ENCODE measurements around the gene RAB31. TPM values are rescaled to one million over a fixed set of nuclear protein-coding genes. Genes with fewer than 3 reads are reported as not detected.

The RAB31 gene
- total and polyA plus RNA-seq, 10 donors = 12.3 to 112 (median 72.6) TPM

DNA sequence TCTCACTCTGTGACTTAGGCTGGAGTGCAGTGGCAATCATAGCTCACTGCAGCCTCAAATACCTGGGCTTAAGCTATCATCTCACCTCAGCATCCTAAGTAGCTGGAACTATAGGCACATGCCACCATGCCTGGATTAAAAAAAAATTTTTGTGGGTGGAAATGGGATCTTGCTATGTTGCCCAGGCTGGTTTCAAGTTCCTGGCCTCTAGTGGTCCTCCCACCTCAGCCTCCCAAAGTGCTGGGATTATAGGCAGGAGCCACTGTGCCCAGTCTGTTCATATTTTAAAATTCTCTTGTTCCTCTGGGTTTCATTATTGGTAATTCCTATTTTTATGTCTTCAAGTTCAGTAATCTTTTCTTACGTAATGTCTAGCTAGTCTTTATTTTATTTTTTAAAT is 25.5 kb upstream of the RAB31 start:
- peaks cover 0 to 22% (median 12%) of the 10 kb centered on the region in 6 donors for H3K4me1 ChIP-seq

DNA sequence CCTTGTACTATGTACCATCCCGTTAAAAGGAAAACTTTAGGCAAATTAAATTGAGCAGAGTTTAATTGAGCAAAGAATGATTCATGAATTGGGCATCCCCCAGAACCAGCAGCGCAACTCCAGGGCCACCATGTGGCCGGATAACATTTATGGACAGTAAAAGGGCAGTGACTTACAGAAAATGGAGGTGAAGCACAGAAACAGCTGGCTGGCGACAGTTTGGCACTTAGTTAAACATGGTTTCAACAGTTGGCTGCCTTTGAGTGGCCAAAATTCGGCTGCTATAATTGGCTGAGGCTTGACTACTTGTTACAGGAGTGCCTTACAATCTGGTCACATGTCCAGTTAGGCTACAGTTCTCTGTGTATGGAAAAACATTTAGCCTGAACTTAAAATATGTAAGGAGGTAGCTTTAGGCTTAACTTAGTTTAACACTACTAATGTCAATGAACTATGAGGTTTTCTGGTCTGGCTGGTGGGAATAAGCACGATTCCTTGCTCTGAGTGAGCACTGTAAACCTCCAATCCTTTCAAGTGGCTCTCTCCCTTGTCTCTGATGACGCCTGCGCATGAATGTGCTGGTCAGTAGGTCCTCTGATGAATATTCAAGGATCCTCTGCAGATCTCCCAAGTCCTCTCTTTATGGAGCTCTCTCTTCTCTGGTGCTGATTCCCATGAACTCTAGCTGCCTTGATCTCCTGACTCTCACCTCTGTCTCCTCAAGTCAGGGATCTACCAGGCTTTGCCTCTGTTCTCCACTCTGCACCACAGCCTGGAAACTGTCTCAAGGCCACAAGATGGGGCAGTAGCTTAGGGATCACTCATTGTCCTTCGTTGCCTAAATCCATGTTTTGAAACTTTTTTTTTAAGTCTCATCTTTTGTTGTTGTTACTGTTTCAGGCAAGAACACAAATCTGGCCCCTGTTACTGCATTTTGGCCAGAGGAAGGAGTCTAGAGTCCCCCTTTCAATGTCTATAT is 24.4 kb upstream of the RAB31 start:
- no peak for DNase-seq
- Histone ChIP-seq H3K9me3 (no peaks in the 10 kb centered on the region), H3K27me3 (replicated peaks in 1 of 7) (peaks cover 0 to 9% (median 0%) of the 10 kb centered on the region in 7 donors), H3K36me3 (no peaks in the 10 kb centered on the region), H3K4me1 (peaks cover 0 to 22% (median 12%) of the 10 kb centered on the region in 6 donors), H3K27ac (peak overlapping the region in 4 of 8 donors; percentile 45 to 60 (median 53)), H3K4me3 (no peak overlapping the region)
- 74 to 80% (median 76%) methylated on average over 9 of the region's 9 CpGs for WGBS, 5 donors
- intact Hi-C loops (cut with DNase I; ENCODE audit: low total_unique reads) = no loop called here
- TF ChIP-seq, protein P1, sequence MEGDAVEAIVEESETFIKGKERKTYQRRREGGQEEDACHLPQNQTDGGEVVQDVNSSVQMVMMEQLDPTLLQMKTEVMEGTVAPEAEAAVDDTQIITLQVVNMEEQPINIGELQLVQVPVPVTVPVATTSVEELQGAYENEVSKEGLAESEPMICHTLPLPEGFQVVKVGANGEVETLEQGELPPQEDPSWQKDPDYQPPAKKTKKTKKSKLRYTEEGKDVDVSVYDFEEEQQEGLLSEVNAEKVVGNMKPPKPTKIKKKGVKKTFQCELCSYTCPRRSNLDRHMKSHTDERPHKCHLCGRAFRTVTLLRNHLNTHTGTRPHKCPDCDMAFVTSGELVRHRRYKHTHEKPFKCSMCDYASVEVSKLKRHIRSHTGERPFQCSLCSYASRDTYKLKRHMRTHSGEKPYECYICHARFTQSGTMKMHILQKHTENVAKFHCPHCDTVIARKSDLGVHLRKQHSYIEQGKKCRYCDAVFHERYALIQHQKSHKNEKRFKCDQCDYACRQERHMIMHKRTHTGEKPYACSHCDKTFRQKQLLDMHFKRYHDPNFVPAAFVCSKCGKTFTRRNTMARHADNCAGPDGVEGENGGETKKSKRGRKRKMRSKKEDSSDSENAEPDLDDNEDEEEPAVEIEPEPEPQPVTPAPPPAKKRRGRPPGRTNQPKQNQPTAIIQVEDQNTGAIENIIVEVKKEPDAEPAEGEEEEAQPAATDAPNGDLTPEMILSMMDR (IDR thresholded peaks at IDR 0.05 in 8 of 11, conservative IDR thresholded peaks at IDR 0.05 in 3 of 11) = peak in 4 of 11 experiments; percentile 20 to 41 (median 30)
- TF ChIP-seq POLR2AphosphoS5 (IDR thresholded peaks at IDR 0.05) = no peak

More for the DNA sequence above, 25.5 kb upstream of the RAB31 start:
- intact Hi-C loops (cut with DNase I; ENCODE audit: low total_unique reads) = no loop called here
- no peak for DNase-seq
- Histone ChIP-seq H3K27ac (no peak overlapping the region), H3K36me3 (no peaks in the 10 kb centered on the region), H3K9me3 (no peaks in the 10 kb centered on the region), H3K4me3 (no peak overlapping the region), H3K27me3 (replicated peaks in 1 of 7) (peaks cover 0 to 9% (median 0%) of the 10 kb centered on the region in 7 donors)
- 87 to 97% (median 92%) methylated on average over 1 of the region's 1 CpG for WGBS, 5 donors
- TF ChIP-seq POLR2AphosphoS5 (IDR thresholded peaks at IDR 0.05) (no peak), POLR2A (IDR thresholded peaks at IDR 0.05) (no peak)
- TF ChIP-seq, protein P1 (IDR thresholded peaks at IDR 0.05 in 8 of 11, conservative IDR thresholded peaks at IDR 0.05 in 3 of 11) = no peak

DNA sequence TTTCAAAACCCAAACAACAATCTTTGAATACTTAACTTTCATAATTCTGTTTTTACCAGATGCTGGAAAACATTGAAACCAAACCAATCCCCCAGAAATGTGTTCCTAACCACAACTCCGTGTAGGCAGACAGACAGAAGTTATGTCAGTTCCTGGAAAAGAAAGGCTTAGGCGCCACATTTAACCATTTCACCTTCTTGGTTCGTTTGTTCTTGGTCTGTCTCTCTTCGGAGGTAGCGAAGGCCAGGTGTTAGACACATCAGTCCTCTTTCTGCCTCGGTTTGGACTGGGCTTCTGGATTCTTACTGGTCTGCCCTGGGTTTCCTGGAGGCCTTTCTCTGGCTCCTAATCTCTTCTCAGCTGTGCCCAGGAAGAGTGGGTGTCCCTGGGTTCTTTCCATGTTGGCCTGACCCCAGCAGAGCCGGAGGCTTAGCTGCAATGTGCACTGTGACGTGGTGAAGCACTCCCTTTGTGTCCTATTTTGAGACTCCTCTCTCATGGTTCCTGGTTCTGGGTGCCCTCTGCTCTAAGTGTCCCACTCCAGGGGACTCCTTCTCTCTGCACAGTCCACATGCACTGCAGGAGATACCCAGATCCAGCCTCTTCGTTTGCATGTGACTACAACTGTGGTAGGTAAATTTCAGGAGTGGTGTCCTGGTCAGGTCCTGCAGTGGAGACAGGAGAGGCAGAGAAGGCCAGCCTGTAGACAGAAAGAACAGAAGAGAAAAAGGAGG is 23.1 kb upstream of the RAB31 start:
- peak overlapping the region in 7 of 8 donors; percentile 7 to 60 (median 51) for H3K27ac ChIP-seq
- H3K9me3 ChIP-seq = no peaks in the 10 kb centered on the region
- peaks cover 0 to 9% (median 0%) of the 10 kb centered on the region in 7 donors for H3K27me3 ChIP-seq (replicated peaks in 1 of 7)
- intact Hi-C loops (cut with DNase I; ENCODE audit: low total_unique reads) = no loop called here
- TF ChIP-seq POLR2A (IDR thresholded peaks at IDR 0.05) (no peak), POLR2AphosphoS5 (IDR thresholded peaks at IDR 0.05) (no peak)
- TF ChIP-seq, protein P1 (IDR thresholded peaks at IDR 0.05 in 8 of 11, conservative IDR thresholded peaks at IDR 0.05 in 3 of 11) = no peak
- H3K4me3 ChIP-seq = no peak overlapping the region
- DNase-seq = no peak
- 31 to 45% (median 36%) methylated on average over 9 of the region's 9 CpGs for WGBS, 5 donors
- H3K36me3 ChIP-seq = no peaks in the 10 kb centered on the region
- H3K4me1 ChIP-seq = peaks cover 0 to 22% (median 12%) of the 10 kb centered on the region in 6 donors

DNA sequence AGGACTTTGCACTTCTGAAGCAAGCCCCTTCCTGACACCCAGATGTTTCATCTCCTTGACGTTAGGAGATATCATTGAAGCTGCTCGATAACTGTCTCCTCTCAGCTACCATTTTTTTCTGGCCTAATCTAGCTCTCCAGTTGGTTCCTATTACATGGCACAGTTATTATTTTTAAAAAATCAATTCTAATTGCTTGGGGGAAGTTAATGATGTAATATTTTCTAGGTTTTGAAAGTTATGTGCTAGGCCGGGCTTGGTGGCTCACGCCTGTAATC is 22.5 kb upstream of the RAB31 start:
- no peak for TF ChIP-seq POLR2AphosphoS5 (IDR thresholded peaks at IDR 0.05)
- TF ChIP-seq POLR2A (IDR thresholded peaks at IDR 0.05) = no peak
- TF ChIP-seq, protein P1 (IDR thresholded peaks at IDR 0.05 in 8 of 11, conservative IDR thresholded peaks at IDR 0.05 in 3 of 11) = no peak
- Histone ChIP-seq H3K27me3 (replicated peaks in 1 of 7) (peaks cover 0 to 9% (median 0%) of the 10 kb centered on the region in 7 donors), H3K36me3 (no peaks in the 10 kb centered on the region), H3K27ac (peak overlapping the region in 6 of 8 donors; percentile 11 to 60 (median 51)), H3K4me3 (no peak overlapping the region), H3K4me1 (peaks cover 0 to 22% (median 12%) of the 10 kb centered on the region in 6 donors), H3K9me3 (no peaks in the 10 kb centered on the region)
- WGBS, 5 donors = 56 to 78% (median 71%) methylated on average over 4 of the region's 4 CpGs
- DNase-seq = no peak
- intact Hi-C loops (cut with DNase I; ENCODE audit: low total_unique reads) = no loop called here
